HG03469 (cell line): Measurements from ENCODE around the gene PPP1R9B.

Source experiments
- ATAC-seq: cut with Tn5 transposase; IDR thresholded peaks from one replicate; pipeline ENCODE4 v1.9.1; 2021; ENCODE audit warnings: mild to moderate bottlenecking, moderate library complexity, moderate number of reproducible peaks; ENCODE audit not compliant: unreplicated experiment

PPP1R9B gene

GRCh38 chr17:50144845-50145531 is 5.5 kb downstream of the PPP1R9B start:
- ATAC-seq: no peak

DNA sequence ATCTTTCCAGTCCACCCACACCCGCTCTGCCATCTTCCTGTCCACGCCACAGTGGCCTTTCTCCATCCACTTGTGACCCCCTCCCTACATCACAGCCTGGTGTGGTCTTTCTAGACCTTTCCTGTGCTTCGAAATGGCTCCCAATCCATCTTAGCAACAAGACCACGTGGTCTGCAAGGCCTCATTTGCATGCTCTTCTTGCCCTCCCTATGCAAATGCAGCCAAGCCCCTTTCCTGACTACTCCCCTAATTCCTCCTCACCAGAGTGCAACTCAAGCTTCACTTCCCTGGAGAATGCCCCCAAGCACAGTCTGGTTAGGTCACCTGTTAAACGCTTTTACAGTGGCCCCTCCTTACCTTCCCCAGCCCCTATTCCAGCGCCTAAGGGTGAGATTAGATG is 6.1 kb downstream of the PPP1R9B start:
- ATAC-seq: no peak

DNA sequence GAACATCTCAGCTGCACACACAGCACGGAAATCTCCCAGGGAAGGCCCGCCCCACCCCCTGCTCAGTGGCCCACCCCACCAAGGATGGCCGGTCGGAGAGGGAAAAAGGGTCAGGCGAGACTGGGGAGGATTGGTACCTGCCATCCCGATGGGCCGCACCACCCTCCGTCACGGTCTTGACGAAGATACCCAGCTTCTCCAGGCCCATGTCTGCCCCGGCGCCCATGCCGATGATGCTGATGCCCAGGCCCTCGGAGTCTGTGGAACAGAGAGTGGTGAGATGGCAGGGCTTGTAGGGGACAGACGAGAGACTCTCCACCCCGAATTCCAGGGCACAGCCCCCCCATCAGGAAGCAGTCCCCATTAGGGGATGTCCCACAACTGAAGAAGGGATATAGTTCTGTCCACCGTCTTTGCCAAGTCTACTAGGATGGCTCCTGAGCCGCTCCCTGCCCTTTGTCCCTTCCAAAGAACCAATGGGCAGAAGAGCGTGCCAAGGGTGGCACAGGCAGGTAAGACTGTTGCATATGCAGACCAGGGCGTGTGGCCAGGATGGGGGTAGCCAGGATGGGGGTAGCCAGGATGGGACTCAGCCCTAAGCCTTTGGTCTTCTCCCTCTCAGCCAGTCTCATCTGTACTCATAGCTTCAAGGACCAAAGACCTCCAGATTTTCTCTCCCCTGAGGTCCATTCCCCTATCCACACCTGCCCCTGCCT is 6.9 kb downstream of the PPP1R9B start:
- ATAC-seq: no peak

GRCh38 chr17:50141745-50142110 is 8.7 kb downstream of the PPP1R9B start:
- ATAC-seq: no peak

DNA sequence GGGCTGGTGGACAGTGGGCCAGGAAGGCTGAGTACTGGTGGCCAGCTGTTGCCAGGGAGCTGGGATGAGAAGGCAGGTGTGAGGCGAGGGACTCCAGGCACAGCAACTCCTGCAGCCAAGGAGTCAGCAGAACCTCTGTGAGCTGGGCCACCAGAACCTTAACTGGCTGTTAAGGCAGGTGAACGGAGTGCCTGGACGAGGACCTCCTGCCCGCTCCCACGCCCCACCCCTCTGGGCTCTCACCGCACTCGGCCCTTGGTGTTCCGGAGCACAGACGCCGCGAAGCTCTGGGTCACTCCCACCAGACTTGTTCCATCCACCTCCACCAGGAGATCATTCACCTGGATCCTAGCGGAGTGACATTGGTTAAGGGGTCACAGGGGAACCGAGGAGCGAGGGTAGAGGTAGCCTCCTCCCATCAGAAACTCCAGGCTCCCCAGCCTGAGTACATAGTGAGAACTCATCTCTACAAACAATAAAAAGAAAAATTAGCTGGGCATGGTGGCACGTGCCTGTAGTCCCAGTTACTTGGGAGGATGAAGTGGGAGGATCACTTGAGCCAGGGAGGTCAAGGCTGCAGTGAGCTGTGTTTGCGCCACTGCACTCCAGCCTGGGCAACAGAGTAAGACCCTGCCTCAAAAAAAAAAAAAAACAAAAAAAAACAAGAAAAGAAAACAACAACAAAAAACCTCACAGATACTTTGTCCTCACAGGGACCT is 9.3 kb downstream of the PPP1R9B start:
- ATAC-seq: no peak

GRCh38 chr17:50139950-50140885 is 10.3 kb downstream of the PPP1R9B start:
- no peak for ATAC-seq

- ATAC-seq: no peak
These were observed 11.2 kb downstream of the PPP1R9B start for GRCh38 chr17:50139185-50139783.

- ATAC-seq: no peak
These were observed 13.4 kb downstream of the PPP1R9B start for GRCh38 chr17:50137042-50137441.

- no peak for ATAC-seq
These were observed 14.3 kb downstream of the PPP1R9B start for GRCh38 chr17:50136096-50136687.

DNA sequence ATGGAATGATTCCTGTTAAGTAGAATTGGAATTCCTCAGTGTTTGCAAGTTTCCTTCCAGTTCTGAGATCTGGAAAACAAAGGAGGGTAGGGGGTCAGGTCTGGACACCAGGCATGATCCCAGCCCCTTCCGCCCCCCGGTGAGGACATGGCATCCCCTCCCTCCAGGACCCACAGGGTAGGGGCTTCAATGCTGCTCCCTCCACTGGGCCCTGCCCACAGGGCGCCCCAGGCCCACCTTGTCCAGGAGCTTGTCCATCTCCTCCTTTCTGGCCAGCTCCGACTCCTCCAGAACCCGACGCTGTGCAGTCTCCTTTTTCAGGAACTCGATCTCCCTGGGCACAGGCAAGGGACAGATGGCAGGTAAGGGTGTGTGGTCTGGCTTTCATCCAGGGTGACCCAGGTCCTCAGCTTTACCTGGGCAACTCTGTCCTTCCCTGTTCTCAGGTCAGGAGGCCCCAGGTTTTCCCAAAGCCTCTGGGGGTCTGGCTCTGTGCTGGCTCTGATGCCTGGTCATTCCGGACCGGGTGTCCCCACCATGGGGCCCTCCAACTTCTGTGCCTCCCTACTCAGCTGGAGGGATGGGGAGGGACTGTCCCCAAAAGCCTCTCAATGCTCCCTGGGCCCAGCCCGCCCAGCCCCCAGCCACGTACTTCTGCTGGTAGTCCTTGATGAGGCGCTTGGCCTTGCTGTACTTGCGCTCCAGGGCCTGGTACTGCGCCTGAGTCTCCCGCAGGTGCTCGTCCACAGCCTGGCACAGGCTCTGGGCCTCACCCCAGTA is 15.0 kb downstream of the PPP1R9B start:
- no peak for ATAC-seq

GRCh38 chr17:50134206-50135110 is 16.0 kb downstream of the PPP1R9B start:
- no peak for ATAC-seq

- ATAC-seq: no peak
These were observed 16.7 kb downstream of the PPP1R9B start for GRCh38 chr17:50133769-50134099.

DNA sequence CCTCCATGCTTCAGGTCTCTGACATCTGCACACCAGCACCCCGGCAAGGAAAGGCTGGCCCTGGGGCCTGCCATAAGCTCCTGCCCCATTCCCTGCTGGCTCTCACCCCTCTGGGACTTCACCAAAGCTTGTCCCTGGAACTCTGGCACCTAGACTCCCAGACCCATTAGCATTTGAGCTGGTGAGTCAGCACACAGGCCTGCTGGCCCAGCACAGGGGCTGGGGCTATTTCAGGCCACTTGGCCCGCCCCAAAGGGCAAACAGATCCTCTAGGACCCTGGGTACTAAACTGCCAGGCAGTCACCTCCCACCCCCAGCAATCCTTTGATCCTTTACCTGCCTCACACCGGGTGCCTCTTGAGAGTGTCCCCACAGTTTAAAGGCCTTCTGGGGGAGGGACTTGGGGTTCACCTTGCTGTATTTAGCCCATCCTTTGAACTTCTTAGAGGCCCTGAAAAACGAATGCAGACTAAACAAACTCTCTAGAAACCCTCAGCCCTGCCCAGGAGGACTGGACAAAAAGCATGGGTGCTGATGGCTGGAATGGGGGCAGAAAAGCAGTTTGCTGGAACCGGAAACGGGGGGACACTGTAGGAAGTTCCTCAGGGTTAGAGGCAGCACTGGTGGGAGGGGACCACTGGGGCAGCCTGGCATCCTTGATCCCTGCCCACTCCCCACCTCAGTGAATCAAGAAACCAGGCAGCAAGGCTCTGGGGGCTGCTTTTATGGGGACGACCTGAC is 17.3 kb downstream of the PPP1R9B start:
- no peak for ATAC-seq

GRCh38 chr17:50132104-50132794 is 18.2 kb downstream of the PPP1R9B start:
- ATAC-seq: no peak

- ATAC-seq: no peak
These were observed 19.7 kb downstream of the PPP1R9B start for GRCh38 chr17:50130559-50131305.
